GM20431 (cell line): ENCODE data around the gene CNGA2.

ENCODE experiments used
- in situ Hi-C: fragments of 300-500 bp; cut with MseI, MboI; formaldehyde crosslinking; loops from one replicate; pipeline ENCODE4 v1.15.0; 2020; ENCODE audit warnings: low sequenced_read_pairs; ENCODE audit not compliant: unreplicated experiment

CNGA2 gene

GRCh38 chrX:151734446-151734845, at the start of gene CNGA2:
CNGA2 (plus strand) TSS chrX:151734746; CDS start chrX:151738484, 3,738 bp downstream.
- in situ Hi-C loops: loop anchor here (25.0 kb wide), 1 partner anchor 1078 kb away; no protein-coding TSS in a partner anchor

- in situ Hi-C loops: loop anchor here (25.0 kb wide), 1 partner anchor 175 kb away; no protein-coding TSS in a partner anchor
Observed at GRCh38 chrX:151687635-151688034, 46.9 kb upstream of the CNGA2 start.

- in situ Hi-C loops: loop anchor here (25.0 kb wide), 1 partner anchor 176 kb away; no protein-coding TSS in a partner anchor
Observed at GRCh38 chrX:151688695-151689094, 45.9 kb upstream of the CNGA2 start.

GRCh38 chrX:151692825-151693224, 41.7 kb upstream of the CNGA2 start:
- in situ Hi-C loops: loop anchor here (25.0 kb wide), 1 partner anchor 181 kb away; no protein-coding TSS in a partner anchor

GRCh38 chrX:151694121-151694520, 40.4 kb upstream of the CNGA2 start:
- in situ Hi-C loops: loop anchor here (25.0 kb wide), 1 partner anchor 182 kb away; no protein-coding TSS in a partner anchor

GRCh38 chrX:151694661-151695582, 39.6 kb upstream of the CNGA2 start, which contains the start of gene PRRG3:
PRRG3 (plus strand) TSS chrX:151695458; CDS start chrX:151698815, 3,357 bp downstream.
- in situ Hi-C loops: loop anchor here (25.0 kb wide), 1 partner anchor 183 kb away; no protein-coding TSS in a partner anchor

- in situ Hi-C loops: loop anchor here (25.0 kb wide), 1 partner anchor 183 kb away; no protein-coding TSS in a partner anchor
Observed at GRCh38 chrX:151695583-151696340, 38.8 kb upstream of the CNGA2 start.

- in situ Hi-C loops: loop anchor here (25.0 kb wide), 1 partner anchor 185 kb away; no protein-coding TSS in a partner anchor
Observed at GRCh38 chrX:151697082-151697481, 37.5 kb upstream of the CNGA2 start.

GRCh38 chrX:151697522-151697921, 37.0 kb upstream of the CNGA2 start:
- in situ Hi-C loops: loop anchor here (25.0 kb wide), 1 partner anchor 185 kb away; no protein-coding TSS in a partner anchor

- in situ Hi-C loops: loop anchor here (25.0 kb wide), 1 partner anchor 186 kb away; no protein-coding TSS in a partner anchor
Observed at GRCh38 chrX:151698485-151698884, 36.1 kb upstream of the CNGA2 start.

GRCh38 chrX:151699746-151700145, 34.8 kb upstream of the CNGA2 start:
- in situ Hi-C loops: loop anchor here (25.0 kb wide), 1 partner anchor 187 kb away; no protein-coding TSS in a partner anchor

- in situ Hi-C loops: no loop called here
Observed at GRCh38 chrX:151700581-151700980, 34.0 kb upstream of the CNGA2 start.

GRCh38 chrX:151701071-151701470, 33.5 kb upstream of the CNGA2 start:
- in situ Hi-C loops: no loop called here

- in situ Hi-C loops: no loop called here
Observed at GRCh38 chrX:151701531-151701930, 33.0 kb upstream of the CNGA2 start.

GRCh38 chrX:151702026-151702714, 32.4 kb upstream of the CNGA2 start:
- in situ Hi-C loops: no loop called here

- in situ Hi-C loops: no loop called here
Observed at GRCh38 chrX:151702741-151703340, 31.7 kb upstream of the CNGA2 start.

GRCh38 chrX:151703487-151703886, 31.1 kb upstream of the CNGA2 start:
- in situ Hi-C loops: no loop called here

GRCh38 chrX:151704041-151704663, 30.4 kb upstream of the CNGA2 start:
- in situ Hi-C loops: no loop called here

- in situ Hi-C loops: no loop called here
Observed at GRCh38 chrX:151708821-151709220, 25.7 kb upstream of the CNGA2 start.
